Ectodermal cell (in vitro differentiated cells): ENCODE data around the gene CDH19. TPM values are rescaled to one million over a fixed set of nuclear protein-coding genes. Genes with fewer than 3 reads are reported as not detected.

Experiments
- H3K27ac ChIP-seq: 2 replicates; pipeline ENCODE4 v1.7.0; 2013; ENCODE audit warnings: mild to moderate bottlenecking, low read depth, low read length; ENCODE audit not compliant: insufficient read depth, poor library complexity, severe bottlenecking
- H3K27me3 ChIP-seq: 2 replicates; pipeline ENCODE4 v1.7.0; 2013; ENCODE audit warnings: mild to moderate bottlenecking, low read length; ENCODE audit not compliant: insufficient read depth, control insufficient read depth, poor library complexity, severe bottlenecking
- H3K36me3 ChIP-seq: one replicate; pipeline ENCODE4 v1.7.0; 2013; ENCODE audit warnings: low read length; ENCODE audit not compliant: control insufficient read depth, insufficient read depth
- H3K4me1 ChIP-seq: one replicate; pipeline ENCODE4 v1.7.0; 2013; ENCODE audit warnings: low read length; ENCODE audit not compliant: control insufficient read depth, insufficient read depth
- H3K4me3 ChIP-seq: 2 replicates; pipeline ENCODE4 v1.7.0; 2013; ENCODE audit warnings: low read depth, low read length, control low read depth; ENCODE audit not compliant: insufficient read depth
- H3K9me3 ChIP-seq: 2 replicates; pipeline ENCODE4 v1.7.0; 2013; ENCODE audit warnings: mild to moderate bottlenecking, low read length, moderate library complexity; ENCODE audit not compliant: control insufficient read depth
- WGBS, 2 experiments: methylation state at CpG; one replicate each; pipeline ENCODE4 v1.1.7; 2013; ENCODE audit warnings: missing lambda C conversion rate in 2 of 2; 5-methylcytosine and 5-hydroxymethylcytosine counted together
- polyA plus RNA-seq, 4 experiments: library from polyadenylated mRNA; stranded (reverse); fragments of 50-300 nt; gene quantifications; one replicate each; pipeline ENCODE4 v1.2.3, GENCODE V29; 2013

CDH19 gene, protein sequence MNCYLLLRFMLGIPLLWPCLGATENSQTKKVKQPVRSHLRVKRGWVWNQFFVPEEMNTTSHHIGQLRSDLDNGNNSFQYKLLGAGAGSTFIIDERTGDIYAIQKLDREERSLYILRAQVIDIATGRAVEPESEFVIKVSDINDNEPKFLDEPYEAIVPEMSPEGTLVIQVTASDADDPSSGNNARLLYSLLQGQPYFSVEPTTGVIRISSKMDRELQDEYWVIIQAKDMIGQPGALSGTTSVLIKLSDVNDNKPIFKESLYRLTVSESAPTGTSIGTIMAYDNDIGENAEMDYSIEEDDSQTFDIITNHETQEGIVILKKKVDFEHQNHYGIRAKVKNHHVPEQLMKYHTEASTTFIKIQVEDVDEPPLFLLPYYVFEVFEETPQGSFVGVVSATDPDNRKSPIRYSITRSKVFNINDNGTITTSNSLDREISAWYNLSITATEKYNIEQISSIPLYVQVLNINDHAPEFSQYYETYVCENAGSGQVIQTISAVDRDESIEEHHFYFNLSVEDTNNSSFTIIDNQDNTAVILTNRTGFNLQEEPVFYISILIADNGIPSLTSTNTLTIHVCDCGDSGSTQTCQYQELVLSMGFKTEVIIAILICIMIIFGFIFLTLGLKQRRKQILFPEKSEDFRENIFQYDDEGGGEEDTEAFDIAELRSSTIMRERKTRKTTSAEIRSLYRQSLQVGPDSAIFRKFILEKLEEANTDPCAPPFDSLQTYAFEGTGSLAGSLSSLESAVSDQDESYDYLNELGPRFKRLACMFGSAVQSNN
- not detected for polyA plus RNA-seq (2013, experiment 1 of 4)
- polyA plus RNA-seq (2013, experiment 2 of 4), result not detected
- 0.16 TPM for polyA plus RNA-seq (2013, experiment 3 of 4)
- 0.12 TPM for polyA plus RNA-seq (2013, experiment 4 of 4)

DNA sequence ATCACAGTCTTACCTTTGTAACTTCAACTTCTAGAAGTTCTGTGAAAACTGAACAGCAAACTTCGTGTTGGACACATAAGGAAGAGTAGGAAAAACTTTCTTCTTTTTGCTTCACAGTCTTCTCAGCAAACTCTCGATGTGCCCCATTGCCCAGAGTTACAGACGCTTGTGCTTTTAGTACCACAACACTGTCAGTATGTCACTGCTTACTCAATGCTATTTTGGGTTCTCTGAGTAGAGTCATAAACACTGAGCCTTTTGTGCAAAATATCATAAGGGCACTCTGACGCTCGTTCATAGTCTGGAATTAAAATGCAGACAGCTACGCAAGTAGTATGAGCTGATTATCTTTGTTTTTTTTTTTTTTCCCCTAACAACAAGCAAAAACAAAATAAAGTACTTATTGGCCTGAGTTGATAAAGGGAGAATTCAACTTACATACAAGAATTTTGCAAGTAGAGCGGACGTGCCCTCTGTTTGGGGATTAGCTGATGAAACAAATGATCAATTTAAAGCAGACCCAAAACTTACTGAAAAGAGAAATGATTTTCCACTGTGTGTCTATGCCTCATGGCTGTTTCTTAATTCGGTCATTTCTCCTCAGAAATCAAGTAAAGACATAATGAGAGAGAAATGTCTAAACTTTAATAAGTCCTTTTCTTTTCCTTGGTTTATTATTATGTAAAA lies at the start of gene CDH19:
TSS of gene CDH19 (minus strand) at position 150 of the 687 bp plus-strand sequence. CDS start 31,886 bp downstream, outside the sequence.
- H3K27ac ChIP-seq, result no peak within 1 kb of the TSS
- no peaks in the 10 kb centered on the region for H3K36me3 ChIP-seq
- no peaks in the 10 kb centered on the region for H3K9me3 ChIP-seq
- H3K4me1 ChIP-seq, result no peaks in the 10 kb centered on the region
- WGBS, 2 experiments, result 89 to 95% methylated on average over 5 to 9 of the region's 9 CpGs
- H3K4me3 ChIP-seq, result no peak within 1 kb of the TSS
- H3K27me3 ChIP-seq, result no peaks in the 10 kb centered on the region

DNA sequence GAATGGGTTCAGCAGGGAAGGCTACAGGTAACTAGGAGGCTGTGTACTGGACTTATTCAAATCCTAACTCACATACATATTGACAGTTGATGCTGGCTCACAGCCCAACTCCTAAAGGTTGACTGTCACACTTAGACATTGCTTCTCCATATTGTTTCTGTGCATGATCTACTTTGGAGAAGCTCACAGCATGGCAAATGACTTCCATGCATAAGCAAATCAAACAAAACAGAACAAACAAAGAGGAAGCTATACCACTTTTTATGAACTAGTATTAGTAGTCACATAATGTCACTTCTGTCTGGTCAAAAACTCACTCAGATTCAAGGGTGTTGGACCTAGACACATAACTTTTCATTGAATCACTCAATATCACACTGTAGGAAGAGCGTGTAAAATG lies 43.8 kb upstream of the CDH19 start:
- Histone ChIP-seq H3K9me3 (no peaks in the 10 kb centered on the region), H3K4me1 (no peaks in the 10 kb centered on the region), H3K4me3 (no peak overlapping the region), H3K36me3 (no peaks in the 10 kb centered on the region), H3K27me3 (no peaks in the 10 kb centered on the region), H3K27ac (no peak overlapping the region)
- WGBS, 2 experiments, result 100% methylated on average over 1 of the region's 1 CpG; no CpG with 5 or more reads in 1 of the 2 experiments

DNA sequence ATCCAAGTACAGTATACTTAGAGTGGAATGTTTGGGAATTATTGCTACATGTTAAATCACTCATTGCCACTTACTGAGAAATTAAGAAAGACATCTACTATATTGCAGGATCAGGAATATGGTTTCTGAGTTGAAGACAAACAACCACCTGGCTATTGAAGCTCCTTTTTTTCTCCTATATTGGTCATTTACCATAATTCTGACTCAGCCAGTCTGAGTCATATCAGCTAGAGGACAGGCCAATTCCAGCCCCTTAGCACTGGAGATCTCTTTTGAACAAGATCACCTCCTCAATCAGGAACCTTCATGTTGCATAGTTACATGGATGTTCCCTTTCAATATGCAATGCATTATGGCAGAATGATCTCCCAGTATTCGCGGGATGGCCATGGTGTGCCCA lies 42.7 kb upstream of the CDH19 start:
- H3K27me3 ChIP-seq, result no peaks in the 10 kb centered on the region
- H3K36me3 ChIP-seq, result no peaks in the 10 kb centered on the region
- no peaks in the 10 kb centered on the region for H3K9me3 ChIP-seq
- WGBS, 2 experiments, result 96 to 100% methylated on average over 2 of the region's 2 CpGs
- no peaks in the 10 kb centered on the region for H3K4me1 ChIP-seq
- no peak overlapping the region for H3K27ac ChIP-seq
- H3K4me3 ChIP-seq, result no peak overlapping the region

DNA sequence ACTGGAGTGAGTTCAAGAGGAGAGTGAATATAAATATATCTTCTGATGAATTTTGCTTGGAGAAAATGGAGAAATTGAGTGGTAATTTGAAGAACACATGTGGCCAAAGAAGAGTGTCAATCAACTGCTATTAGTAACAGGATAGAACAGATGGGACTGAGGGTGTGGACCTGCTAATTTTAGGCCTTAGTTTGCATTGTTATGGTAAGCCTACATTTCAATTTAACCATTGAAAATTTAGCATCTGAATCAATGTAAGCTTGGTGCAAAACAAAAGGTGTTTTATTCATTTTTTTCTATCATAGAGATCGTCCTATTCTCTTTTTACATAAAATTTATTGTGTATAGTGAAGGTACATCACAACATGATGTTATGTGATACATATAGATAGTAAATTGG lies 42.1 kb upstream of the CDH19 start:
- Histone ChIP-seq H3K4me1 (no peaks in the 10 kb centered on the region), H3K27ac (no peak overlapping the region), H3K4me3 (no peak overlapping the region), H3K27me3 (no peaks in the 10 kb centered on the region), H3K9me3 (no peaks in the 10 kb centered on the region), H3K36me3 (no peaks in the 10 kb centered on the region)
- WGBS, 2 experiments, result no CpG with 5 or more reads among the region's 1 CpG

DNA sequence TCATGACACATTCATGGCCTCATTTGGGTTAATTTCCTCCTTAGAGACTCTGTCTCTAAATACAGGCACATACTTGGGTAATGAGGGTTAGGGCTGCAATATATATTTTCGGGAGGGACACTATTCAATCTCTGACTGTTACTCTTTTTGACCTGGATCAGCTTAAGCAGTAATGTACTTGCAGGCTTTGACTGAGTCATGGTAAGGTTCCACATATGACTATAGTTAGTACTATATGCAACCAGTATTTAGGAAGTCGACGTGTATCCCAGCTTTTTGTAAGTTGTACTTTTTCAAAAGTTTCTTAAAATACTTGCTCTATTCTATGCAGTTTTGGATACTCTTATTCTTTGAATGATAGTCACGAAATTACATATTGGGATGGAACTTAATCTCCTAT lies 37.2 kb upstream of the CDH19 start:
- Histone ChIP-seq H3K36me3 (no peaks in the 10 kb centered on the region), H3K4me1 (no peaks in the 10 kb centered on the region), H3K4me3 (no peak overlapping the region), H3K27ac (no peak overlapping the region), H3K27me3 (no peaks in the 10 kb centered on the region), H3K9me3 (no peaks in the 10 kb centered on the region)
- WGBS, 2 experiments, result 87 to 100% methylated on average over 1 to 3 of the region's 4 CpGs

DNA sequence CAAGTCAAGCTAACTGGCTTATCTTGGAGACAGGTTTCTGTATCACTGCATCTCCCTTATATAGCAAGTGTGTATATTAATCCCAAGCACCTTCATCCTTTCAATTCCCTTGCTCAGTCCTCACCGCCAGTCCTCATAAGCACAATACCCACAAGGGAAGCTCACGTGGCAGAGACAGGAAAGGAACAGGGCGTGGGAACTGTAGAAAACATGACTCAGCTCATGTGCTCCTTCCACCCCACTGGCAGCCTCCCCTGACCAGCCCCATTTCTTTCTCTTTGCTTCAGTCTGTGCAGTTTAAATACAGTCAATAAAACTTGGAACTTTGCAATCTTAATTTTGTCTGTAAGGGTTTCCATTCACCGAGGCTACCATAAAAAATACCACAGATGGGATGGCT lies 36.5 kb upstream of the CDH19 start:
- no peaks in the 10 kb centered on the region for H3K27me3 ChIP-seq
- no peaks in the 10 kb centered on the region for H3K4me1 ChIP-seq
- no peak overlapping the region for H3K27ac ChIP-seq
- no peak overlapping the region for H3K4me3 ChIP-seq
- no peaks in the 10 kb centered on the region for H3K36me3 ChIP-seq
- no peaks in the 10 kb centered on the region for H3K9me3 ChIP-seq
- 78 to 80% methylated on average over 4 of the region's 4 CpGs for WGBS, 2 experiments

DNA sequence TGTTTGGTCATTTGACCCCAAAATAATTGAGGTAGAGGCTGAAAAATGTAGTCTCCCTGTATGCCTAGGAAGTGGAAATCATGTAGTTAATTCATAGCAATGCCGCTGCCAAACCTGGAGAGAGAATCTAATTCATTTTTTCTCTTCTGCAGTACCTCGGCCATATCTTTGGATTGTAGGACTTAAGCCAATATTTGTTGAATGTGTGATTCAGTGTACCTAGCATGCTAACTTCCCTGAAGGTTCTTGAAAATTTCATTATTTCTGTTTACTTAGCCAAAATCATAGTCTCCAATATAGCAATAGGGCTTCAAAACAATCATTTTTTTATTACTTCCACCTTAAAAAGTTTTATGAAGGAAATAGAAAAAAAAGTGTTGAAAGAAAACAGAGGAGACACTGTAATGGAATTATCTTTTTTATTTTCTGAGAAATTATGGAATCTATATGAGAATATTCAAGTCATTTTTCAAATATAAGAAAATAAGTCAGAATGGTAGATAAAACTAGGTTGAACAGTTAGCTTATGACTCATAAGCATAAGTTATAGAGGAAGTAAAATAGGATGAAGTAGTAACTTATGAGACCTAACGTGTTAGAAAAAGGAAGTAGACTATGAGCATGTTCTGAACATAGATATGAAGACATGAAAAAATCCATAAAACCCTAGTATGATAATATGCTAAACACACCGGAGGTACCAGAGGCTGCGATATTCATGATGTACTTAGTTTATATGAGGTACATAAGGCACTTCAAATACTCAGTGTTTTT lies 35.2 kb upstream of the CDH19 start:
- H3K27me3 ChIP-seq, result no peaks in the 10 kb centered on the region
- no peak overlapping the region for H3K27ac ChIP-seq
- WGBS, 2 experiments, result 73 to 94% methylated on average over 3 to 5 of the region's 5 CpGs
- H3K4me3 ChIP-seq, result no peak overlapping the region
- H3K4me1 ChIP-seq, result no peaks in the 10 kb centered on the region
- no peaks in the 10 kb centered on the region for H3K36me3 ChIP-seq
- H3K9me3 ChIP-seq, result no peaks in the 10 kb centered on the region

DNA sequence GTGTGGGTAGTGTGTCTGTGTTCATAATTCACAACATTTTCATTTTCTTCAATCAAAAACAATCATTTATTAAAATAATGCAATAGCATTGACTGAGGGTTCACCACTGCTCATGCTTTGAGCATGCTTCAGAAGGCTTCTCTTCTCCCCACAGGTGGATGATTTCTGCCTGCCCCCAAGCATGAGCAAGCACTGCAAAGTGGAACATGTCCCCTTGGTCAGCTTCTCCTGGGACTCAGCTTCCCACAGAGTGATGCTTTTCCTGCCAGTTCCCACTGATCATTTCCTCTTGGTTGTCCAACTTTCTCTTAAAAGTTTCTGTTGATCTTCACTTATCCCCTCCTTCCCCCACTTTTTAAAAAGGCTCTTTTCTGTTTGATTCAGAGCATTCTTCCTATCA lies 31.5 kb upstream of the CDH19 start:
- no peak overlapping the region for H3K4me3 ChIP-seq
- H3K4me1 ChIP-seq, result no peaks in the 10 kb centered on the region
- H3K36me3 ChIP-seq, result no peaks in the 10 kb centered on the region
- H3K27me3 ChIP-seq, result no peaks in the 10 kb centered on the region
- no peaks in the 10 kb centered on the region for H3K9me3 ChIP-seq
- no peak overlapping the region for H3K27ac ChIP-seq

DNA sequence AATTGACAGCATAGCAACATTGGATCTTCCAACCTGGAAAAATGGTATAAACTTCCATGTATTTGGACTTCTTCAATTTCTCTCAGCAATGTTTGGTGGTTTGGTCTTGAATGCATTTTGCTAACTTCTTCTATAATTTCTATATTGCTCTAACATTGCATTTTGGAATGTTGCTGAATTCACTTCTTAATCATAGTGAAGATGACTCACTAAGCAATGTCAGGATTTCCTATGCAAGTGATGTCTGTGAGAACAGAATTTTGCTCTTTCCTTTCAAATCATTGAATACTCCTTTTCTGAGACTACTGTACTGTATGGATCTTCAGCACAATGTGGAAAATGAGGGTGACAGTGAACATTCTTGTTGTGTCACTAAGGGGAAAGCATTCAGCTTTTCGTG lies 28.9 kb upstream of the CDH19 start:
- Histone ChIP-seq H3K4me3 (no peak overlapping the region), H3K27me3 (no peaks in the 10 kb centered on the region), H3K36me3 (no peaks in the 10 kb centered on the region), H3K27ac (no peak overlapping the region), H3K9me3 (no peaks in the 10 kb centered on the region), H3K4me1 (no peaks in the 10 kb centered on the region)
- 89 to 96% methylated on average over 1 of the region's 1 CpG for WGBS, 2 experiments
